ENCODE results near the gene CAMSAP1.

- TF ChIP-seq RBM39 (optimal IDR thresholded peaks at IDR 0.05; ENCODE audit: low read depth, low read length) (no peak), ZNF239 (CRISPR knock-in tag; IDR thresholded peaks at IDR 0.05) (no peak), NONO (IDR thresholded peaks at IDR 0.05; ENCODE audit: low read depth in 2 of 2, low read length in 1 of 2) (no peak), MYC (IDR thresholded peaks at IDR 0.05; ENCODE audit: low read depth, low read length) (no peak), MYC (CRISPR knock-in tag; IDR thresholded peaks at IDR 0.05; ENCODE audit: borderline replicate concordance, low read depth) (no peak), JUN (IDR thresholded peaks at IDR 0.05; ENCODE audit: borderline replicate concordance, low read depth, low read length) (no peak), JUN (CRISPR knock-in tag; IDR thresholded peaks at IDR 0.05; ENCODE audit: borderline replicate concordance) (no peak), TRIM24 (IDR thresholded peaks at IDR 0.05) (no peak), POLR2A (conservative IDR thresholded peaks at IDR 0.05) (no peak), SIX5 (IDR thresholded peaks at IDR 0.05; ENCODE audit: borderline replicate concordance in 1 of 2, insufficient read depth in 1 of 2, low read depth in 1 of 2, low read length in 2 of 2) (no peak), MTA2 (IDR thresholded peaks at IDR 0.05; ENCODE audit: low read depth) (no peak), ELF4 (CRISPR knock-in tag; IDR thresholded peaks at IDR 0.05) (no peak), KDM1A (IDR thresholded peaks at IDR 0.05) (no peak), CTCF (IDR thresholded peaks at IDR 0.05 in 2 of 3, conservative IDR thresholded peaks at IDR 0.05 in 1 of 3; ENCODE audit: insufficient read depth in 2 of 3, low read depth in 1 of 3, low read length in 3 of 3) (no peak)
- TF ChIP-seq, protein P1, sequence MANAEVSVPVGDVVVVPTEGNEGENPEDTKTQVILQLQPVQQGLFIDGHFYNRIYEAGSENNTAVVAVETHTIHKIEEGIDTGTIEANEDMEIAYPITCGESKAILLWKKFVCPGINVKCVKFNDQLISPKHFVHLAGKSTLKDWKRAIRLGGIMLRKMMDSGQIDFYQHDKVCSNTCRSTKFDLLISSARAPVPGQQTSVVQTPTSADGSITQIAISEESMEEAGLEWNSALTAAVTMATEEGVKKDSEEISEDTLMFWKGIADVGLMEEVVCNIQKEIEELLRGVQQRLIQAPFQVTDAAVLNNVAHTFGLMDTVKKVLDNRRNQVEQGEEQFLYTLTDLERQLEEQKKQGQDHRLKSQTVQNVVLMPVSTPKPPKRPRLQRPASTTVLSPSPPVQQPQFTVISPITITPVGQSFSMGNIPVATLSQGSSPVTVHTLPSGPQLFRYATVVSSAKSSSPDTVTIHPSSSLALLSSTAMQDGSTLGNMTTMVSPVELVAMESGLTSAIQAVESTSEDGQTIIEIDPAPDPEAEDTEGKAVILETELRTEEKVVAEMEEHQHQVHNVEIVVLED (CRISPR knock-in tag; IDR thresholded peaks at IDR 0.05) = no peak
- TF ChIP-seq, protein P2, sequence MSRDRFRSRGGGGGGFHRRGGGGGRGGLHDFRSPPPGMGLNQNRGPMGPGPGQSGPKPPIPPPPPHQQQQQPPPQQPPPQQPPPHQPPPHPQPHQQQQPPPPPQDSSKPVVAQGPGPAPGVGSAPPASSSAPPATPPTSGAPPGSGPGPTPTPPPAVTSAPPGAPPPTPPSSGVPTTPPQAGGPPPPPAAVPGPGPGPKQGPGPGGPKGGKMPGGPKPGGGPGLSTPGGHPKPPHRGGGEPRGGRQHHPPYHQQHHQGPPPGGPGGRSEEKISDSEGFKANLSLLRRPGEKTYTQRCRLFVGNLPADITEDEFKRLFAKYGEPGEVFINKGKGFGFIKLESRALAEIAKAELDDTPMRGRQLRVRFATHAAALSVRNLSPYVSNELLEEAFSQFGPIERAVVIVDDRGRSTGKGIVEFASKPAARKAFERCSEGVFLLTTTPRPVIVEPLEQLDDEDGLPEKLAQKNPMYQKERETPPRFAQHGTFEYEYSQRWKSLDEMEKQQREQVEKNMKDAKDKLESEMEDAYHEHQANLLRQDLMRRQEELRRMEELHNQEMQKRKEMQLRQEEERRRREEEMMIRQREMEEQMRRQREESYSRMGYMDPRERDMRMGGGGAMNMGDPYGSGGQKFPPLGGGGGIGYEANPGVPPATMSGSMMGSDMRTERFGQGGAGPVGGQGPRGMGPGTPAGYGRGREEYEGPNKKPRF (IDR thresholded peaks at IDR 0.05; ENCODE audit: low read depth, low read length) = no peak
Measured at GRCh38 chr9:135902655-135903357, 4.5 kb downstream of the CAMSAP1 start.
